ENCODE results near the gene XXYLT1. TPM values are rescaled to one million over a fixed set of nuclear protein-coding genes. Genes with fewer than 3 reads are reported as not detected.

Gene XXYLT1
- total and polyA plus RNA-seq, 9 of the 15 experiments (the other 6 are each of a cell fraction or from before 2014, with no cell fraction given), result 1.9 to 18.9 (median 15.0) TPM

DNA sequence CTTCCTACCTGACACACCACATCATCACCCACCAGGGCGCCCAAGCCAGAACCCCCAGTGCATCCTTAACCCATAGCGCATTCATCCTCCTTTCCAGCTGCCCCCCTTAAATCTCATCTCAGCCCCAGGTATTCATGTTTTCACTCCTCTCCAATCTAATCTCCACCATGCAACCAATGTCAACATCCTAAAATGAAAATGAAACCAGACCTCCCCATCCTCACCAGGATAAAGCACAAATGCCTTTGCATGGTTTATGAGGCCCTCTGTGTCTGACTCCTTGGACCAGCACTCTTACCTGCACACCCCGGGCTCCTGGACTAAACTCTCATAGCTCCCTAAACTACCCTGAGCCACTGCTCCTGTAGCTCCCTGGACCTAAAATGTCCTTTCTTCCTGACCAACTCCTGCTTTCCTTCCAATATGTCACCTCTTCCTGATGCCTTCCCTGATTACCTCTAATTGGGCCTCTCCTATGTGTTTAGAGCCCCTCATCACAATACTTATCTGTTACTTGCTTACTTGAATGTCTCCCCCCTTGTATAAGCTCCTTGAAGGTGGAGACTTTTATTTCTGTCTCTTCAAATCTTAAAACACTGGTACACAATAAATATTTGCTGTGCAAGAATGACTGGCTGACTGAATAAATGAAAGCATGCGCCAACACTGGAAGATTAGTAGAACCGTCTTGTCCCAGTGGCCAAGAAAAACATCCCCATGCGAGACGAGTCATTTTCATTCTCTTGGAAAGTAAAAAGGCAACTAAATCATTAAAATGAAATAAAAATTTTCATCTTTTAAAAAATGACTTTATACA is 142.5 kb downstream of the XXYLT1 start:
- ChIA-PET CTCF (ENCODE audit: low intra/inter-chr PET ratio) (no interaction called here), POLR2A (interaction anchor here (0.9 kb wide), 1 partner anchor 12 kb away, joined by 3 read pairs; no protein-coding TSS in a partner anchor)
- intact Hi-C loops (cut with micrococcal nuclease), result no loop called here
- Histone ChIP-seq H3K27me3 (ENCODE audit: control insufficient read depth in 2 of 2, insufficient read depth in 2 of 2, low read length in 2 of 2) (no peaks in the 10 kb centered on the region), H3K4me1 (replicated peaks in 1 of 2; ENCODE audit: control insufficient read depth in 2 of 2, insufficient read depth in 2 of 2, low read length in 2 of 2) (peaks cover 6 to 7% of the 10 kb centered on the region in 2 experiments; a peak in 3 of 5 replicates), H3K4me2 (ENCODE audit: insufficient read depth, low read length) (no peak overlapping the region), H3K4me3 (no peak overlapping the region), H3K9ac (ENCODE audit: insufficient read depth in 1 of 2, low read depth in 2 of 2, low read length in 2 of 2) (no peak overlapping the region), H4K20me1 (replicated peaks; ENCODE audit: control insufficient read depth, insufficient read depth, low read length) (no peaks in the 10 kb centered on the region), H3K36me3 (ENCODE audit: control insufficient read depth, insufficient read depth, low read length) (no peaks in the 10 kb centered on the region), H3K9me1 (ENCODE audit: control insufficient read depth, insufficient read depth, low read length) (no peaks in the 10 kb centered on the region), H2AFZ (ENCODE audit: low read depth, low read length) (no peak overlapping the region), H3K79me2 (ENCODE audit: control insufficient read depth, insufficient read depth, low read length) (no peaks in the 10 kb centered on the region), H3K9me3 (replicated peaks; ENCODE audit: control insufficient read depth, insufficient read depth, low read depth, low read length) (no peaks in the 10 kb centered on the region), H3K27ac (ENCODE audit: extremely low read depth, low read depth, low read length) (no peak overlapping the region)
- no peak for DNase-seq (ENCODE audit: extremely low read depth in 1 of 4, low spot score in 3 of 4)
- in situ Hi-C loops (cut with MboI), result no loop called here
- no peak; the same call in 1 of the 3 replicates for ATAC-seq
- 88% methylated on average over 7 of the region's 7 CpGs for WGBS (ENCODE audit: insufficient coverage, low coverage, missing lambda C conversion rate)
- no peak for FAIRE-seq
- BruUV-seq (replicated peaks), result no TSS peak
- no peak for TF ChIP-seq SMARCC2 (IDR thresholded peaks at IDR 0.05; ENCODE audit: low read depth)
- TF ChIP-seq WHSC1 (IDR thresholded peaks at IDR 0.05; ENCODE audit: low read length), result no peak
- TF ChIP-seq EZH2 (IDR thresholded peaks at IDR 0.05; ENCODE audit: borderline replicate concordance, low read depth, low read length), result no peak
- TF ChIP-seq, protein P1, sequence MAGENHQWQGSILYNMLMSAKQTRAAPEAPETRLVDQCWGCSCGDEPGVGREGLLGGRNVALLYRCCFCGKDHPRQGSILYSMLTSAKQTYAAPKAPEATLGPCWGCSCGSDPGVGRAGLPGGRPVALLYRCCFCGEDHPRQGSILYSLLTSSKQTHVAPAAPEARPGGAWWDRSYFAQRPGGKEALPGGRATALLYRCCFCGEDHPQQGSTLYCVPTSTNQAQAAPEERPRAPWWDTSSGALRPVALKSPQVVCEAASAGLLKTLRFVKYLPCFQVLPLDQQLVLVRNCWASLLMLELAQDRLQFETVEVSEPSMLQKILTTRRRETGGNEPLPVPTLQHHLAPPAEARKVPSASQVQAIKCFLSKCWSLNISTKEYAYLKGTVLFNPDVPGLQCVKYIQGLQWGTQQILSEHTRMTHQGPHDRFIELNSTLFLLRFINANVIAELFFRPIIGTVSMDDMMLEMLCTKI (IDR thresholded peaks at IDR 0.05; ENCODE audit: partially characterized antibody), result no peak
- TF ChIP-seq, protein P2, sequence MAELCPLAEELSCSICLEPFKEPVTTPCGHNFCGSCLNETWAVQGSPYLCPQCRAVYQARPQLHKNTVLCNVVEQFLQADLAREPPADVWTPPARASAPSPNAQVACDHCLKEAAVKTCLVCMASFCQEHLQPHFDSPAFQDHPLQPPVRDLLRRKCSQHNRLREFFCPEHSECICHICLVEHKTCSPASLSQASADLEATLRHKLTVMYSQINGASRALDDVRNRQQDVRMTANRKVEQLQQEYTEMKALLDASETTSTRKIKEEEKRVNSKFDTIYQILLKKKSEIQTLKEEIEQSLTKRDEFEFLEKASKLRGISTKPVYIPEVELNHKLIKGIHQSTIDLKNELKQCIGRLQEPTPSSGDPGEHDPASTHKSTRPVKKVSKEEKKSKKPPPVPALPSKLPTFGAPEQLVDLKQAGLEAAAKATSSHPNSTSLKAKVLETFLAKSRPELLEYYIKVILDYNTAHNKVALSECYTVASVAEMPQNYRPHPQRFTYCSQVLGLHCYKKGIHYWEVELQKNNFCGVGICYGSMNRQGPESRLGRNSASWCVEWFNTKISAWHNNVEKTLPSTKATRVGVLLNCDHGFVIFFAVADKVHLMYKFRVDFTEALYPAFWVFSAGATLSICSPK (IDR thresholded peaks at IDR 0.05; ENCODE audit: borderline replicate concordance), result no peak
- TF ChIP-seq E2F3 (CRISPR knock-in tag; IDR thresholded peaks at IDR 0.05), result no peak
- no peak for TF ChIP-seq CREB1 (IDR thresholded peaks at IDR 0.05)
- no peak for TF ChIP-seq CREB1 (CRISPR knock-in tag; IDR thresholded peaks at IDR 0.05)
- no peak for TF ChIP-seq KAT8 (IDR thresholded peaks at IDR 0.05; ENCODE audit: low read depth)
- TF ChIP-seq, protein P3, sequence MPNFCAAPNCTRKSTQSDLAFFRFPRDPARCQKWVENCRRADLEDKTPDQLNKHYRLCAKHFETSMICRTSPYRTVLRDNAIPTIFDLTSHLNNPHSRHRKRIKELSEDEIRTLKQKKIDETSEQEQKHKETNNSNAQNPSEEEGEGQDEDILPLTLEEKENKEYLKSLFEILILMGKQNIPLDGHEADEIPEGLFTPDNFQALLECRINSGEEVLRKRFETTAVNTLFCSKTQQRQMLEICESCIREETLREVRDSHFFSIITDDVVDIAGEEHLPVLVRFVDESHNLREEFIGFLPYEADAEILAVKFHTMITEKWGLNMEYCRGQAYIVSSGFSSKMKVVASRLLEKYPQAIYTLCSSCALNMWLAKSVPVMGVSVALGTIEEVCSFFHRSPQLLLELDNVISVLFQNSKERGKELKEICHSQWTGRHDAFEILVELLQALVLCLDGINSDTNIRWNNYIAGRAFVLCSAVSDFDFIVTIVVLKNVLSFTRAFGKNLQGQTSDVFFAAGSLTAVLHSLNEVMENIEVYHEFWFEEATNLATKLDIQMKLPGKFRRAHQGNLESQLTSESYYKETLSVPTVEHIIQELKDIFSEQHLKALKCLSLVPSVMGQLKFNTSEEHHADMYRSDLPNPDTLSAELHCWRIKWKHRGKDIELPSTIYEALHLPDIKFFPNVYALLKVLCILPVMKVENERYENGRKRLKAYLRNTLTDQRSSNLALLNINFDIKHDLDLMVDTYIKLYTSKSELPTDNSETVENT (CRISPR knock-in tag; IDR thresholded peaks at IDR 0.05), result no peak
- TF ChIP-seq, protein P4, sequence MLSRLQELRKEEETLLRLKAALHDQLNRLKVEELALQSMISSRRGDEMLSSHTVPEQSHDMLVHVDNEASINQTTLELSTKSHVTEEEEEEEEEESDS (CRISPR knock-in tag; IDR thresholded peaks at IDR 0.05), result no peak
- no peak for TF ChIP-seq MEF2D (tag; conservative IDR thresholded peaks at IDR 0.05; ENCODE audit: low read depth)
- peak; percentile 37; the same call in 1 of the 2 replicates for TF ChIP-seq BCOR (IDR thresholded peaks at IDR 0.05)
- TF ChIP-seq ZNF384 (IDR thresholded peaks at IDR 0.05; ENCODE audit: low read depth, low read length), result no peak
- TF ChIP-seq ZNF212 (CRISPR knock-in tag; IDR thresholded peaks at IDR 0.05), result no peak
- no peak for TF ChIP-seq GATAD2B (IDR thresholded peaks at IDR 0.05; ENCODE audit: borderline replicate concordance)
- TF ChIP-seq SAFB2 (IDR thresholded peaks at IDR 0.05; ENCODE audit: borderline replicate concordance, low read depth, low read length, severe bottlenecking), result no peak

All from K562 (cell line).